HEK293 (cell line): Measurements from ENCODE around the gene KIF4A.

Experiments
- FEZF1 ChIP-seq: fragments of 450-650 bp; formaldehyde crosslinking; IDR thresholded peaks from 2 replicates; pipeline ENCODE4 v1.5.1; 2016; ENCODE audit warnings: missing biosample characterization, missing genetic modification characterization
- PRDM1 ChIP-seq: fragments of 450-650 bp; formaldehyde crosslinking; IDR thresholded peaks from 2 replicates; pipeline ENCODE4; 2016; ENCODE audit warnings: missing biosample characterization, missing genetic modification characterization
- YY1 ChIP-seq: fragments of 450-650 bp; formaldehyde crosslinking; IDR thresholded peaks from 2 replicates; pipeline ENCODE4 v1.5.1; 2018; ENCODE audit warnings: missing biosample characterization, missing genetic modification characterization
- ZNF239 ChIP-seq: fragments of 450-650 bp; formaldehyde crosslinking; IDR thresholded peaks from 2 replicates; pipeline ENCODE4 v1.5.1; 2016; ENCODE audit warnings: missing biosample characterization, missing genetic modification characterization
- ZNF426 ChIP-seq: fragments of 450-650 bp; formaldehyde crosslinking; IDR thresholded peaks from 2 replicates; pipeline ENCODE4 v1.5.1; 2017; ENCODE audit warnings: missing biosample characterization, missing genetic modification characterization, mild to moderate bottlenecking, inconsistent platforms, moderate library complexity
- ZNF521 ChIP-seq: fragments of 450-650 bp; formaldehyde crosslinking; IDR thresholded peaks from 2 replicates; pipeline ENCODE4 v1.5.1; 2017; ENCODE audit warnings: missing biosample characterization, mild to moderate bottlenecking, missing genetic modification characterization
- ZNF623 ChIP-seq: fragments of 450-650 bp; formaldehyde crosslinking; IDR thresholded peaks from 2 replicates; pipeline ENCODE4 v1.5.1; 2016; ENCODE audit warnings: missing biosample characterization, missing genetic modification characterization
- ZNF707 ChIP-seq: fragments of 450-650 bp; formaldehyde crosslinking; IDR thresholded peaks from 2 replicates; pipeline ENCODE4 v1.5.1; 2016; ENCODE audit warnings: missing biosample characterization, missing genetic modification characterization
- ZNF777 ChIP-seq: fragments of 450-650 bp; formaldehyde crosslinking; IDR thresholded peaks from 2 replicates; pipeline ENCODE4 v1.5.1; 2017; ENCODE audit warnings: missing biosample characterization, missing genetic modification characterization, borderline replicate concordance
- TF ChIP-seq, protein P1 (sequence below): fragments of 450-650 bp; formaldehyde crosslinking; IDR thresholded peaks from 2 replicates; pipeline ENCODE4 v1.5.1; 2016; ENCODE audit warnings: missing biosample characterization, missing genetic modification characterization
- TF ChIP-seq, protein P2 (sequence below): fragments of 450-650 bp; formaldehyde crosslinking; IDR thresholded peaks from 2 replicates; pipeline ENCODE4 v1.5.1; 2016; ENCODE audit warnings: missing biosample characterization, missing genetic modification characterization

GRCh38 chrX:70313503-70313902 lies 23.6 kb downstream of the KIF4A start:
- TF ChIP-seq YY1 (tag by site-specific recombination) (no peak), ZNF239 (no peak), ZNF623 (tag by site-specific recombination) (no peak), ZNF707 (tag by site-specific recombination) (no peak), ZNF777 (tag by site-specific recombination) (no peak), FEZF1 (tag by site-specific recombination) (no peak), ZNF426 (tag by site-specific recombination) (no peak), PRDM1 (no peak), ZNF521 (no peak)
- TF ChIP-seq, protein P1, sequence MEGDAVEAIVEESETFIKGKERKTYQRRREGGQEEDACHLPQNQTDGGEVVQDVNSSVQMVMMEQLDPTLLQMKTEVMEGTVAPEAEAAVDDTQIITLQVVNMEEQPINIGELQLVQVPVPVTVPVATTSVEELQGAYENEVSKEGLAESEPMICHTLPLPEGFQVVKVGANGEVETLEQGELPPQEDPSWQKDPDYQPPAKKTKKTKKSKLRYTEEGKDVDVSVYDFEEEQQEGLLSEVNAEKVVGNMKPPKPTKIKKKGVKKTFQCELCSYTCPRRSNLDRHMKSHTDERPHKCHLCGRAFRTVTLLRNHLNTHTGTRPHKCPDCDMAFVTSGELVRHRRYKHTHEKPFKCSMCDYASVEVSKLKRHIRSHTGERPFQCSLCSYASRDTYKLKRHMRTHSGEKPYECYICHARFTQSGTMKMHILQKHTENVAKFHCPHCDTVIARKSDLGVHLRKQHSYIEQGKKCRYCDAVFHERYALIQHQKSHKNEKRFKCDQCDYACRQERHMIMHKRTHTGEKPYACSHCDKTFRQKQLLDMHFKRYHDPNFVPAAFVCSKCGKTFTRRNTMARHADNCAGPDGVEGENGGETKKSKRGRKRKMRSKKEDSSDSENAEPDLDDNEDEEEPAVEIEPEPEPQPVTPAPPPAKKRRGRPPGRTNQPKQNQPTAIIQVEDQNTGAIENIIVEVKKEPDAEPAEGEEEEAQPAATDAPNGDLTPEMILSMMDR (tag by site-specific recombination) = no peak
- TF ChIP-seq, protein P2, sequence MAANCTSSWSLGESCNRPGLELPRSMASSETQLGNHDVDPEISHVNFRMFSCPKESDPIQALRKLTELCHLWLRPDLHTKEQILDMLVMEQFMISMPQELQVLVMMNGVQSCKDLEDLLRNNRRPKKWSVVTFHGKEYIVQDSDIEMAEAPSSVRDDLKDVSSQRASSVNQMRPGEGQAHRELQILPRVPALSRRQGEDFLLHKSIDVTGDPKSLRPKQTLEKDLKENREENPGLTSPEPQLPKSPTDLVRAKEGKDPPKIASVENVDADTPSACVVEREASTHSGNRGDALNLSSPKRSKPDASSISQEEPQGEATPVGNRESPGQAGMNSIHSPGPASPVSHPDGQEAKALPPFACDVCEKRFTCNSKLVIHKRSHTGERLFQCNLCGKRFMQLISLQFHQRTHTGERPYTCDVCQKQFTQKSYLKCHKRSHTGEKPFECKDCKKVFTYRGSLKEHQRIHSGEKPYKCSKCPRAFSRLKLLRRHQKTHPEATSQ (tag by site-specific recombination) = no peak
